Sigmoid colon (tissue), 7 donors: ENCODE data around the gene TENM4. TPM values are rescaled to one million over a fixed set of nuclear protein-coding genes. Genes with fewer than 3 reads are reported as not detected.

Experiments
- DNase-seq: peaks from one replicate; pipeline ENCODE4 v3.0.0-alpha.2; 2019
- H3K27ac ChIP-seq, 4 donors: fragments of 200-600 bp; sonication (generic); one replicate each; pipeline ENCODE4 v1.5.1; 2016 to 2019; ENCODE audit warnings: mild to moderate bottlenecking in 1 of 4
- H3K27me3 ChIP-seq, 3 donors: fragments of 200-600 bp; sonication (generic); one replicate each; pipeline ENCODE4 v1.5.1; 2019; ENCODE audit warnings: mild to moderate bottlenecking in 1 of 3
- H3K36me3 ChIP-seq, 4 donors: fragments of 200-600 bp; sonication (generic); one replicate each; pipeline ENCODE4 v1.5.1; 2016 to 2019
- H3K4me1 ChIP-seq, 4 donors: fragments of 200-600 bp; sonication (generic); one replicate each; pipeline ENCODE4 v1.5.1; 2017 to 2019
- H3K4me3 ChIP-seq, 4 donors: fragments of 200-600 bp; sonication (generic); one replicate each; pipeline ENCODE4 v1.5.1; 2017 to 2019; ENCODE audit warnings: mild to moderate bottlenecking in 2 of 4, moderate library complexity in 1 of 4
- H3K9me3 ChIP-seq, 4 donors: fragments of 200-600 bp in 3 of 4; sonication (generic) in 3 of 4; one replicate each; pipeline versions ENCODE4 v1.5.1 to v1.6.1; 2013 to 2019
- CTCF ChIP-seq, 4 experiments: fragments of 450-650 bp in 3 of 4; fragments of 200-600 bp in 1 of 4; IDR thresholded peaks; one replicate each; pipeline ENCODE4 v1.5.1; 2016 to 2019; ENCODE audit warnings: antibody characterized with exemption in 4 of 4, mild to moderate bottlenecking in 3 of 4, moderate library complexity in 2 of 4
- EP300 ChIP-seq, 4 donors: sonication (generic); formaldehyde crosslinking; IDR thresholded peaks; one replicate each; pipeline ENCODE4 v1.6.1; 2017; ENCODE audit warnings: antibody characterized with exemption in 4 of 4
- POLR2A ChIP-seq, 2 donors: fragments of 450-650 bp; IDR thresholded peaks; one replicate each; pipeline ENCODE4 v1.6.1; 2016; ENCODE audit warnings: antibody characterized with exemption in 2 of 2, mild to moderate bottlenecking in 2 of 2, moderate library complexity in 2 of 2
- POLR2AphosphoS5 ChIP-seq, 4 donors: sonication (generic); formaldehyde crosslinking; IDR thresholded peaks; one replicate each; pipeline ENCODE4 v1.6.1; 2017; ENCODE audit warnings: antibody characterized with exemption in 4 of 4
- WGBS, 2 donors: extraction: QIAGEN DNeasy Blood & Tissue Kit; methylation state at CpG; one replicate each; pipeline ENCODE4 v1.1.7; 2013; 5-methylcytosine and 5-hydroxymethylcytosine counted together
- intact Hi-C: fragments of 100-400 bp; cut with DNase I; formaldehyde crosslinking; loops from one replicate; pipeline ENCODE4 v1.15.1; 2023
- polyA plus RNA-seq, 3 donors: library from polyadenylated mRNA; stranded (reverse); fragments of 200-250 nt; gene quantifications; one replicate each; pipeline ENCODE4 v1.2.3, GENCODE V29; 2013
- total RNA-seq, 4 donors: library from RNA; depleted of rRNA; stranded (reverse); fragments of >200 nt; gene quantifications; one replicate each; pipeline ENCODE4 v1.1.0, GENCODE V29; 2016
- donor health status: healthy with polysubstance abuse.
- donor health status: Bipolar disorder and iron deficiency.
- donor health status: healthy.

TENM4 gene
- total and polyA plus RNA-seq, 7 donors: 0.23 to 14.6 (median 1.9) TPM; not detected in 1

- Histone ChIP-seq H3K4me3 (no peak overlapping the region), H3K27me3 (no peaks in the 10 kb centered on the region), H3K4me1 (no peaks in the 10 kb centered on the region), H3K9me3 (no peaks in the 10 kb centered on the region), H3K27ac (no peak overlapping the region), H3K36me3 (no peaks in the 10 kb centered on the region)
- 80 to 85% methylated on average over 4 of the region's 4 CpGs for WGBS, 2 donors
- DNase-seq: no peak
- intact Hi-C loops: no loop called here
- TF ChIP-seq POLR2AphosphoS5 (IDR thresholded peaks at IDR 0.05) (no peak), EP300 (IDR thresholded peaks at IDR 0.05) (no peak), CTCF (IDR thresholded peaks at IDR 0.05) (no peak), POLR2A (IDR thresholded peaks at IDR 0.05) (no peak)
Observed at GRCh38 chr11:79396674-79397073, 44.2 kb downstream of the TENM4 start.

- no peak for DNase-seq
- Histone ChIP-seq H3K4me1 (peaks cover 0 to 5% (median 1%) of the 10 kb centered on the region in 4 donors), H3K36me3 (no peaks in the 10 kb centered on the region), H3K27me3 (no peaks in the 10 kb centered on the region), H3K27ac (no peak overlapping the region), H3K9me3 (no peaks in the 10 kb centered on the region), H3K4me3 (no peak overlapping the region)
- TF ChIP-seq POLR2A (IDR thresholded peaks at IDR 0.05) (no peak), POLR2AphosphoS5 (IDR thresholded peaks at IDR 0.05) (no peak), CTCF (IDR thresholded peaks at IDR 0.05) (no peak), EP300 (IDR thresholded peaks at IDR 0.05) (no peak)
- intact Hi-C loops: no loop called here
Observed at GRCh38 chr11:79396001-79396400, 44.8 kb downstream of the TENM4 start.

- Histone ChIP-seq H3K4me1 (peaks cover 0 to 8% (median 4%) of the 10 kb centered on the region in 4 donors), H3K9me3 (no peaks in the 10 kb centered on the region), H3K27me3 (no peaks in the 10 kb centered on the region), H3K27ac (no peak overlapping the region), H3K4me3 (no peak overlapping the region), H3K36me3 (no peaks in the 10 kb centered on the region)
- WGBS, 2 donors: 39% methylated on average over 9 of the region's 9 CpGs
- DNase-seq: no peak
- intact Hi-C loops: no loop called here
- no peak for TF ChIP-seq POLR2A (IDR thresholded peaks at IDR 0.05)
- no peak for TF ChIP-seq CTCF (IDR thresholded peaks at IDR 0.05)
- TF ChIP-seq POLR2AphosphoS5 (IDR thresholded peaks at IDR 0.05): no peak
- no peak for TF ChIP-seq EP300 (IDR thresholded peaks at IDR 0.05)
Observed at GRCh38 chr11:79393362-79394043, 47.3 kb downstream of the TENM4 start.

- H3K4me3 ChIP-seq: no peak overlapping the region
- WGBS, 2 donors: 39 to 57% methylated on average over 4 of the region's 4 CpGs
- no peaks in the 10 kb centered on the region for H3K9me3 ChIP-seq
- no peaks in the 10 kb centered on the region for H3K27me3 ChIP-seq
- H3K36me3 ChIP-seq: no peaks in the 10 kb centered on the region
- intact Hi-C loops: no loop called here
- H3K4me1 ChIP-seq: peaks cover 0 to 8% (median 4%) of the 10 kb centered on the region in 4 donors
- H3K27ac ChIP-seq: no peak overlapping the region
- no peak for TF ChIP-seq POLR2AphosphoS5 (IDR thresholded peaks at IDR 0.05)
- no peak for TF ChIP-seq CTCF (IDR thresholded peaks at IDR 0.05)
- no peak for TF ChIP-seq POLR2A (IDR thresholded peaks at IDR 0.05)
- TF ChIP-seq EP300 (IDR thresholded peaks at IDR 0.05): no peak
- no peak for DNase-seq
Observed at GRCh38 chr11:79392161-79392560, 48.7 kb downstream of the TENM4 start.

GRCh38 chr11:79390923-79391322 is 49.9 kb downstream of the TENM4 start:
- no peak for TF ChIP-seq POLR2A (IDR thresholded peaks at IDR 0.05)
- TF ChIP-seq POLR2AphosphoS5 (IDR thresholded peaks at IDR 0.05): no peak
- TF ChIP-seq EP300 (IDR thresholded peaks at IDR 0.05): no peak
- TF ChIP-seq CTCF (IDR thresholded peaks at IDR 0.05): no peak

More at GRCh38 chr11:79390923-79391322, 49.9 kb downstream of the TENM4 start:
- H3K4me1 ChIP-seq: peaks cover 0 to 8% (median 4%) of the 10 kb centered on the region in 4 donors
- H3K36me3 ChIP-seq: no peaks in the 10 kb centered on the region
- intact Hi-C loops: no loop called here
- no peaks in the 10 kb centered on the region for H3K27me3 ChIP-seq
- H3K27ac ChIP-seq: no peak overlapping the region
- 45 to 66% methylated on average over 2 of the region's 2 CpGs for WGBS, 2 donors
- H3K9me3 ChIP-seq: no peaks in the 10 kb centered on the region
- no peak overlapping the region for H3K4me3 ChIP-seq
- no peak for DNase-seq
